Activated CD8-positive, alpha-beta T cell treated with anti-CD3 and anti-CD28 coated beads, Interleukin-2, amount 10 ng/mL, durations not matched to agents 7 days and 5 days (primary cell): ENCODE data around the gene HSH2D. TPM values are rescaled to one million over a fixed set of nuclear protein-coding genes. Genes with fewer than 3 reads are reported as not detected.
A peak's percentile ranks its signal among the peaks of the same experiment; 100 is the strongest.

Experiments used
- ATAC-seq: fragments of 150-1000 bp; cut with Tn5 transposase; one replicate; pipeline ENCODE4 v1.10.0; 2021; ENCODE audit warnings: moderate library complexity
- CTCF ChIA-PET: fragments of 350-600 bp; sonication (Branson Sonifier 250); formaldehyde crosslinking; loops from one replicate; lab custom pipeline; 2021; ENCODE audit warnings: antibody characterized with exemption; lab: Charles Lee
- POLR2A ChIA-PET: fragments of 350-600 bp; sonication (Branson Sonifier 250); formaldehyde crosslinking; loops from one replicate; lab custom pipeline; 2021; ENCODE audit warnings: antibody characterized with exemption; lab: Charles Lee
- DNase-seq: peaks from one replicate; pipeline ENCODE4 v3.0.0-alpha.2; 2020
- H3K27ac Mint-ChIP-seq: one replicate; pipeline ENCODE4 v1.8.0; 2021; ENCODE audit warnings: mild to moderate bottlenecking, mixed read lengths
- H3K27me3 Mint-ChIP-seq: one replicate; pipeline ENCODE4 v1.8.0; 2021; ENCODE audit warnings: low read depth, mixed read lengths
- H3K36me3 Mint-ChIP-seq: one replicate; pipeline ENCODE4 v1.8.0; 2021; ENCODE audit warnings: low read depth, mixed read lengths
- H3K4me1 Mint-ChIP-seq: one replicate; pipeline ENCODE4 v1.8.0; 2021; ENCODE audit warnings: low read depth, mixed read lengths
- H3K4me3 Mint-ChIP-seq: one replicate; pipeline ENCODE4 v1.8.0; 2021; ENCODE audit warnings: mild to moderate bottlenecking, mixed read lengths
- H3K9me3 Mint-ChIP-seq: one replicate; pipeline ENCODE4 v1.8.0; 2022; ENCODE audit warnings: mixed read lengths; ENCODE audit not compliant: insufficient read depth
- total RNA-seq, 2 experiments: library from RNA; stranded (reverse); gene quantifications; one replicate each; pipeline ENCODE4 v1.2.3, GENCODE V29; 2021

Gene HSH2D
- total RNA-seq, 2 experiments from 2014 or later: 83.6 to 84.3 TPM

DNA sequence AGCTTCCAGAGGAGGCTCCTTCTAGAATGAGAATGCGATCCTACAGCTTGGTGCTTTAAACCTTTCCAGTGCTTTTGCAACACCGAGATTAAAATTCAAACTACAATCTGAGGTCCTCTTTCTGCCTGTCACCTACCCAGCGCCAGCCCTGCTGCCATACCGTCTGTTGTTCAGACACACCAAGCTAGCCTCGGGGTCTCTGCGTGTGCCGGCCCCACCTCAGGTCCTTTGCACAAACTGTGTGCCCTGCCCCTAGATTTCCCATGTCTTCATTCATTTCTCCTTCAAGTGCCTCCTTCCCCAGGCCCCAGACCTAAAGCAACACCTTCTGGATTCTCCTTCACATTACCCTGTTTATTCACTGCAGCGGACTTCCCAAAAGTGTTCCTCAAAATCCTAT is 11.1 kb downstream of the HSH2D start:
- no peaks in the 10 kb centered on the region for H3K27me3 Mint-ChIP-seq
- no peak for DNase-seq
- H3K36me3 Mint-ChIP-seq: peaks cover 83% of the 10 kb centered on the region
- H3K4me1 Mint-ChIP-seq: peaks cover 56% of the 10 kb centered on the region
- ChIA-PET CTCF (interaction anchor here (1.1 to 1.3 kb wide), 2 partner anchors 11 to 80 kb away, joined by 3 to 4 read pairs; partner anchors contain the start of gene HSH2D), POLR2A (interaction anchor here (0.9 to 2.8 kb wide), 4 partner anchors 10 to 14 kb away, joined by 3 to 15 read pairs (median 4); partner anchors contain the start of gene HSH2D)
- H3K9me3 Mint-ChIP-seq: no peaks in the 10 kb centered on the region
- peak overlapping the region; percentile 65 for H3K27ac Mint-ChIP-seq
- no peak overlapping the region for H3K4me3 Mint-ChIP-seq
- no peak for ATAC-seq

GRCh38 chr19:16155128-16155527 is 11.6 kb downstream of the HSH2D start:
- H3K4me1 Mint-ChIP-seq: peaks cover 52% of the 10 kb centered on the region

GRCh38 chr19:16156904-16157303 is 13.4 kb downstream of the HSH2D start:
- POLR2A ChIA-PET: interaction anchor here (0.7 to 2.0 kb wide), 5 partner anchors 11 to 339 kb away, joined by 4 to 9 read pairs (median 4); partner anchors contain the start of genes C19orf44, CALR3, FAM32A and HSH2D
- peaks cover 65% of the 10 kb centered on the region for H3K4me1 Mint-ChIP-seq
- H3K36me3 Mint-ChIP-seq: peaks cover 62% of the 10 kb centered on the region
- no peaks in the 10 kb centered on the region for H3K27me3 Mint-ChIP-seq
- no peak for ATAC-seq
- CTCF ChIA-PET: interaction anchor here (1.5 kb wide), 1 partner anchor 13 kb away, joined by 4 read pairs; the partner anchor contains the start of gene HSH2D
- no peak overlapping the region for H3K4me3 Mint-ChIP-seq
- H3K9me3 Mint-ChIP-seq: no peaks in the 10 kb centered on the region
- peak overlapping the region; percentile 43 for H3K27ac Mint-ChIP-seq
- no peak for DNase-seq

More at GRCh38 chr19:16155128-16155527, 11.6 kb downstream of the HSH2D start:
- ChIA-PET CTCF (interaction anchor here (1.1 kb wide), 1 partner anchor 80 kb away, joined by 3 read pairs; no protein-coding TSS in a partner anchor), POLR2A (interaction anchor here (1.1 to 1.9 kb wide), 2 partner anchors 14 to 15 kb away, joined by 3 to 4 read pairs; no protein-coding TSS in a partner anchor)
- ATAC-seq (no peak), DNase-seq (no peak)
- Mint-ChIP-seq H3K36me3 (peaks cover 77% of the 10 kb centered on the region), H3K9me3 (no peaks in the 10 kb centered on the region), H3K4me3 (no peak overlapping the region), H3K27ac (peak overlapping the region; percentile 65), H3K27me3 (no peaks in the 10 kb centered on the region)

- POLR2A ChIA-PET: interaction anchor here (0.6 to 2.0 kb wide), 7 partner anchors 8 to 338 kb away, joined by 3 to 9 read pairs (median 4); partner anchors contain the start of genes C19orf44, CALR3, FAM32A and HSH2D
- no peaks in the 10 kb centered on the region for H3K27me3 Mint-ChIP-seq
- CTCF ChIA-PET: interaction anchor here (1.5 kb wide), 1 partner anchor 14 kb away, joined by 4 read pairs; the partner anchor contains the start of gene HSH2D
- peaks cover 58% of the 10 kb centered on the region for H3K36me3 Mint-ChIP-seq
- ATAC-seq (no peak), DNase-seq (no peak)
- H3K27ac Mint-ChIP-seq: no peak overlapping the region
- no peak overlapping the region for H3K4me3 Mint-ChIP-seq
- no peaks in the 10 kb centered on the region for H3K9me3 Mint-ChIP-seq
- H3K4me1 Mint-ChIP-seq: peaks cover 64% of the 10 kb centered on the region
Measured at GRCh38 chr19:16157601-16158000, 14.1 kb downstream of the HSH2D start.

GRCh38 chr19:16159655-16160054 is 16.2 kb downstream of the HSH2D start:
- Mint-ChIP-seq H3K27me3 (no peaks in the 10 kb centered on the region), H3K4me1 (peaks cover 44% of the 10 kb centered on the region), H3K36me3 (peaks cover 37% of the 10 kb centered on the region), H3K4me3 (no peak overlapping the region), H3K27ac (peak overlapping the region; percentile 49), H3K9me3 (no peaks in the 10 kb centered on the region)
- DNase-seq: no peak
- POLR2A ChIA-PET: interaction anchor here (1.0 to 1.8 kb wide), 3 partner anchors 11 to 16 kb away, joined by 3 to 8 read pairs (median 5); partner anchors contain the start of gene HSH2D
- CTCF ChIA-PET: no interaction called here
- no peak for ATAC-seq

- H3K27me3 Mint-ChIP-seq: no peaks in the 10 kb centered on the region
- no peak overlapping the region for H3K4me3 Mint-ChIP-seq
- H3K9me3 Mint-ChIP-seq: no peaks in the 10 kb centered on the region
- peak overlapping the region; percentile 68 for H3K27ac Mint-ChIP-seq
- H3K36me3 Mint-ChIP-seq: peaks cover 29% of the 10 kb centered on the region
- ATAC-seq (peak; percentile 13), DNase-seq (no peak)
- peaks cover 36% of the 10 kb centered on the region for H3K4me1 Mint-ChIP-seq
- ChIA-PET POLR2A (interaction anchor here (1.0 to 1.8 kb wide), 3 partner anchors 14 to 17 kb away, joined by 5 to 8 read pairs (median 6); partner anchors contain the start of gene HSH2D), CTCF (interaction anchor here (0.8 kb wide), 1 partner anchor 118 kb away, joined by 4 read pairs; no protein-coding TSS in a partner anchor)
Measured at GRCh38 chr19:16160445-16160942, 17.0 kb downstream of the HSH2D start.

DNA sequence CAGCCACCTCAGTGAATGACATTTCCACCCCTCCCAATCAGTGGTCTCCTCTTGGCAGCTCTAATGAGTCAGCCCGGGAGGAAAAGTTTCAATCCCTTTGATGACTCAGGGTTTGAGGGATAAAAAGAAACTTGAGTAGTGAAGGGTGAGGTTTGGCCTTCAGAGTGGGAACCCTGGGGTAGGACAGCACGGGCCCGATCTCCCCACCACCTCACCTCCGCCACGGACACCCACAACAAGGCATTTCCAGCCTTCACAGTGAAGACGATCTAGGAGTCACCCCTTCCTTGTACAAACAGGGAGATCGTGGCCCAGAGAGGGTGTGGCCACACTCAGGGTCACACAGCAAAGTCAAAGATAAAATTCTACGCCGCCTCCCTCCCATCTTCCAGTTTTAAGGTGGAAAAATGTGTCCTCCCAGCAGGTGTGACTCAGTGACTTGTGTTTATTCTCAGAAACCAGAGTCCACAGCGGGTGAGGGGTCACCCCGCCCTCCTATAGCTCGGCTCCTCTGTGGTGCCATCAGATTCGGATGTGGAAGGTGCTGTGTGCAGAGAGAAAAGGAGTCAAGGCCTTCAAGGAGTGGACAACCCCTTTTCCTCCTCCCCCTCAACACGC is 17.6 kb downstream of the HSH2D start:
- ChIA-PET CTCF (interaction anchor here (1.1 to 1.4 kb wide), 3 partner anchors 17 to 48 kb away, joined by 3 to 7 read pairs (median 4); partner anchors contain the start of genes FAM32A and HSH2D), POLR2A (interaction anchor here (1.0 to 1.8 kb wide), 4 partner anchors 13 to 18 kb away, joined by 4 to 8 read pairs (median 6); partner anchors contain the start of gene HSH2D)
- Mint-ChIP-seq H3K27ac (peak overlapping the region; percentile 68), H3K36me3 (peaks cover 24% of the 10 kb centered on the region), H3K27me3 (no peaks in the 10 kb centered on the region), H3K4me1 (peaks cover 33% of the 10 kb centered on the region), H3K4me3 (no peak overlapping the region), H3K9me3 (no peaks in the 10 kb centered on the region)
- no peak for DNase-seq
- peak; percentile 62 for ATAC-seq

GRCh38 chr19:16161840-16162239 is 18.4 kb downstream of the HSH2D start:
- Mint-ChIP-seq H3K9me3 (no peaks in the 10 kb centered on the region), H3K27me3 (no peaks in the 10 kb centered on the region), H3K4me3 (no peak overlapping the region), H3K27ac (no peak overlapping the region), H3K36me3 (peaks cover 17% of the 10 kb centered on the region), H3K4me1 (peaks cover 28% of the 10 kb centered on the region)
- POLR2A ChIA-PET: interaction anchor here (1.3 kb wide), 1 partner anchor 18 kb away, joined by 4 read pairs; the partner anchor contains the start of gene HSH2D
- CTCF ChIA-PET: interaction anchor here (1.1 to 1.4 kb wide), 3 partner anchors 18 to 49 kb away, joined by 3 to 7 read pairs (median 4); partner anchors contain the start of genes FAM32A and HSH2D
- DNase-seq (no peak), ATAC-seq (no peak)

DNA sequence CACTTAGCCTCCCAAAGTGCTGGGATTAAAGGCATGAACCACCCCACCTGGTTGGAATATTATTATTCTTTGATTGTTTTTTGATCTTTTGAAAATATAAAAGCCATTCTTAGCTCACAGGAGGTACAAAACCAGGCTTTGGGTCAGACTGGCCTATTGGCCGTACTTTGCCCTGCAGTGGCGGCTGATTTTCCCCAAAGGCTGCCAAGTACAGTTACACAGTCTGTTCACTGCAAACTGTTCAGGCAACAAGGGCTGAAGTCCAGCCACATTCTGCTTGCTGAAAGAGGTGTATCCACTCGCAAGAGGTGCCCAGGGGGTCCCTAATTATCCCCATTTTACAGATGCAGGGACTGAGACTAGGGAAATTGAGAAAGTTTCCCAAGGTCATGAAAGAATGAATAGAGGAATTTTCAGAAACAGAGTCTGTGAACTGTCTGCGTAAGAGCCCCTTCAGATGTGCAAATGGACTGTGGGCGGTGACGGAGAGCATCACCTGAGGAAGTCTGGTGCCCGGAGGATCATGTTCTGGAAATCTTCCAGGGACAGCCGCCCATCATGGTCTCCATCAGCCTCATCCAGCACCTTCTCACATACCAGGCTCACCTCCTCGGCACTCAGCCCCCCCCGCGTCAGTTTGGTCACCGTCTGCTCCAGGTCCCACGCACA is 20.9 kb downstream of the HSH2D start:
- no peak for DNase-seq
- H3K27me3 Mint-ChIP-seq: no peaks in the 10 kb centered on the region
- H3K4me3 Mint-ChIP-seq: no peak overlapping the region
- peaks cover 29% of the 10 kb centered on the region for H3K4me1 Mint-ChIP-seq
- H3K9me3 Mint-ChIP-seq: no peaks in the 10 kb centered on the region
- ATAC-seq: no peak
- CTCF ChIA-PET: no interaction called here
- POLR2A ChIA-PET: interaction anchor here (0.5 to 1.8 kb wide), 2 partner anchors 18 to 21 kb away, joined by 3 to 4 read pairs; partner anchors contain the start of gene HSH2D
- no peak overlapping the region for H3K27ac Mint-ChIP-seq
- H3K36me3 Mint-ChIP-seq: peaks cover 6% of the 10 kb centered on the region

GRCh38 chr19:16166417-16166816 is 22.9 kb downstream of the HSH2D start:
- H3K4me1 Mint-ChIP-seq: peaks cover 16% of the 10 kb centered on the region
- no peak for ATAC-seq
- H3K36me3 Mint-ChIP-seq: peaks cover 6% of the 10 kb centered on the region
- no peaks in the 10 kb centered on the region for H3K27me3 Mint-ChIP-seq
- no peaks in the 10 kb centered on the region for H3K9me3 Mint-ChIP-seq
- no peak overlapping the region for H3K27ac Mint-ChIP-seq
- POLR2A ChIA-PET: no interaction called here
- CTCF ChIA-PET: no interaction called here
- no peak overlapping the region for H3K4me3 Mint-ChIP-seq
- DNase-seq: no peak

- DNase-seq: no peak
- Mint-ChIP-seq H3K4me1 (peaks cover 11% of the 10 kb centered on the region), H3K9me3 (no peaks in the 10 kb centered on the region), H3K27me3 (no peaks in the 10 kb centered on the region), H3K4me3 (no peak overlapping the region), H3K27ac (no peak overlapping the region), H3K36me3 (peaks cover 6% of the 10 kb centered on the region)
- POLR2A ChIA-PET: no interaction called here
- no peak for ATAC-seq
- CTCF ChIA-PET: no interaction called here
Measured at GRCh38 chr19:16167055-16167454, 23.6 kb downstream of the HSH2D start.
